Retinal pigment epithelial cell (primary cell): ENCODE data around the gene GHRL.

Experiments
- DNase-seq: peaks from one replicate; pipeline ENCODE4 v3.0.0-alpha.2; 2010; ENCODE audit warnings: low read depth
- H3K4me3 ChIP-seq: 2 replicates; pipeline ENCODE4 v1.5.1; 2011; ENCODE audit warnings: mild to moderate bottlenecking, low read length, control low read depth, moderate library complexity
- CTCF ChIP-seq: conservative IDR thresholded peaks from 2 replicates; pipeline ENCODE4 v1.5.1; 2011; ENCODE audit warnings: low read depth, low read length, control low read depth, inconsistent platforms

Gene GHRL

GRCh38 chr3:10248984-10249748, 43.6 kb downstream of the GHRL start:
- no peak for TF ChIP-seq CTCF
- DNase-seq: no peak
- peak overlapping the region; percentile 84 for H3K4me3 ChIP-seq

GRCh38 chr3:10248184-10248983, 44.4 kb downstream of the GHRL start, which contains the start of gene TATDN2:
Gene TATDN2, plus strand, starts transcription at chr3:10248459. Its CDS starts 742 bp downstream, at chr3:10249201.
- no peak for TF ChIP-seq CTCF
- DNase-seq: peak; percentile 85
- H3K4me3 ChIP-seq: peak within 1 kb of the TSS; percentile 84

- no peak for DNase-seq
- peak overlapping the region; percentile 84 for H3K4me3 ChIP-seq
- TF ChIP-seq CTCF: no peak
Measured at GRCh38 chr3:10247679-10248183, 45.0 kb downstream of the GHRL start.

- H3K4me3 ChIP-seq: no peak overlapping the region
- TF ChIP-seq CTCF: no peak
- DNase-seq: no peak
Measured at GRCh38 chr3:10245081-10245712, 47.5 kb downstream of the GHRL start.

- no peak for DNase-seq
- H3K4me3 ChIP-seq: no peak overlapping the region
- no peak for TF ChIP-seq CTCF
Measured at GRCh38 chr3:10244009-10244408, 48.7 kb downstream of the GHRL start.

- no peak for TF ChIP-seq CTCF
- no peak for DNase-seq
- no peak overlapping the region for H3K4me3 ChIP-seq
Measured at GRCh38 chr3:10242182-10243065, 50.3 kb downstream of the GHRL start.
